PC-3 (cell line): ENCODE measurements around the gene AKIRIN2.

Experiments used
- EZH2phosphoT487 ChIP-seq: fragments of 300-600 bp; sonication (generic); IDR thresholded peaks from 2 replicates; pipeline ENCODE4 v1.6.1; 2018; ENCODE audit warnings: mild to moderate bottlenecking, antibody characterized with exemption, low read length, borderline replicate concordance
- TF ChIP-seq, protein P1 (sequence below): fragments of 300-600 bp; sonication (generic); conservative IDR thresholded peaks from 2 replicates; pipeline ENCODE4 v1.5.1; 2017; ENCODE audit warnings: antibody characterized with exemption, low read depth, mild to moderate bottlenecking, low read length

DNA sequence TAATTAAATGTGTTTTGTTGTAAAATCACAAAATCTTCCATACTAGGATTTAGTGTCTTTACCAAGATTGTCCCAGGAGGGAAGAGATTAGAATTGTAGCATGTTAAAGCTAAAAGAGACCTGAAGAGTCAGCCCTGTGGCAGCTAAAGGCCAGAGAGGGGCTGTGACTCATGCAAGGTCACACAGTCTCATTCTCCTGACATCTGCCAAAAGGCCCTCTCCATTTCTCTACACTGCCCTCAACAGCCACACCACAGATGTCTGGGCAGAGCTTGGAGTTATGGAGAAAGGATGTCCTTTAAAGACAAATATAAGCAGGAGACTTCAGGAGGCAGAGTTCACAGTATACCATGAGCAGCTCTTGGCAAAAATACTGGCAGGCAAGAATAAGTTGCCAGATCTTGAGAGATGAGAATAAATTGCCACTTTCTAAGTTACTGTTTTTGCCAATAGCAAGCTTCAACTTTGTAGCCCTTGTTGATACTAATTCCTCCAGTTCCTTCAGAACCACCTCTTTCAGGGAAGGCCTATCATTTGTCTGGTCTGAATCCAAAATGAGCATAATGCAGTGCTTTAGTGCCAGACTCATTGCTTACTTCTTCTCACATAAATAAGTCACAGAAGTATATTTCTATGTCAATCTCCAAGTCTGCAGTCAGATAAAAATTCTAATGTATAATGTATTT, 41.7 kb downstream of the AKIRIN2 start:
- TF ChIP-seq, protein P1, sequence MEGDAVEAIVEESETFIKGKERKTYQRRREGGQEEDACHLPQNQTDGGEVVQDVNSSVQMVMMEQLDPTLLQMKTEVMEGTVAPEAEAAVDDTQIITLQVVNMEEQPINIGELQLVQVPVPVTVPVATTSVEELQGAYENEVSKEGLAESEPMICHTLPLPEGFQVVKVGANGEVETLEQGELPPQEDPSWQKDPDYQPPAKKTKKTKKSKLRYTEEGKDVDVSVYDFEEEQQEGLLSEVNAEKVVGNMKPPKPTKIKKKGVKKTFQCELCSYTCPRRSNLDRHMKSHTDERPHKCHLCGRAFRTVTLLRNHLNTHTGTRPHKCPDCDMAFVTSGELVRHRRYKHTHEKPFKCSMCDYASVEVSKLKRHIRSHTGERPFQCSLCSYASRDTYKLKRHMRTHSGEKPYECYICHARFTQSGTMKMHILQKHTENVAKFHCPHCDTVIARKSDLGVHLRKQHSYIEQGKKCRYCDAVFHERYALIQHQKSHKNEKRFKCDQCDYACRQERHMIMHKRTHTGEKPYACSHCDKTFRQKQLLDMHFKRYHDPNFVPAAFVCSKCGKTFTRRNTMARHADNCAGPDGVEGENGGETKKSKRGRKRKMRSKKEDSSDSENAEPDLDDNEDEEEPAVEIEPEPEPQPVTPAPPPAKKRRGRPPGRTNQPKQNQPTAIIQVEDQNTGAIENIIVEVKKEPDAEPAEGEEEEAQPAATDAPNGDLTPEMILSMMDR, result no peak
- TF ChIP-seq EZH2phosphoT487, result no peak
